ENCODE results near the gene TMEM185B. TPM values are rescaled to one million over a fixed set of nuclear protein-coding genes. Genes with fewer than 3 reads are reported as not detected.

TMEM185B gene
- total RNA-seq, 3 donors from 2014 or later = 18.1 to 31.9 (median 26.2) TPM

DNA sequence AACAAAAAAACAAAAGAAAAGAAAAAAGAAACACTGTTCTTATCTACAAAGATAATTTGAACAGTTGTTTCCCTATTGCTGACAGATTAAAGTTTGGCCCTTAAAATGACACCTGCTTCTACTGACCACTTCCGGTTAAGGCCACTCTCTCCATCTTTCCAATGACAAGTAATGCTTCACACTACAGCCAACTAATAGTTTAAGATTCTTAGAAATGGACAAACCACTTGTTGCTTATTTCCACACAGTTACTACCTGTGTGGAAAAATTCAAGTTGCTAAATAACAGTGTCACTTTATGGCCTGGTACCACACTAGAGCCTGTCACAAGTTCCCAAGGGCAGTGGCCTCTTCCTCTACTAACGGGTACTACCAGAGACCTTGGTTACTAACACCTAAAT lies 2.4 kb downstream of the TMEM185B start:
- no peak for DNase-seq (ENCODE audit: low spot score in 2 of 2)
- Histone ChIP-seq H3K4me1 (peaks cover 0 to 10% of the 10 kb centered on the region in 2 donors), H3K27me3 (no peaks in the 10 kb centered on the region), H3K4me3 (no peak overlapping the region), H3K36me3 (no peaks in the 10 kb centered on the region), H3K9me3 (no peaks in the 10 kb centered on the region), H3K27ac (no peak overlapping the region)
- intact Hi-C loops (cut with DNase I; ENCODE audit: low total_unique reads) = no loop called here
- TF ChIP-seq, protein P1, sequence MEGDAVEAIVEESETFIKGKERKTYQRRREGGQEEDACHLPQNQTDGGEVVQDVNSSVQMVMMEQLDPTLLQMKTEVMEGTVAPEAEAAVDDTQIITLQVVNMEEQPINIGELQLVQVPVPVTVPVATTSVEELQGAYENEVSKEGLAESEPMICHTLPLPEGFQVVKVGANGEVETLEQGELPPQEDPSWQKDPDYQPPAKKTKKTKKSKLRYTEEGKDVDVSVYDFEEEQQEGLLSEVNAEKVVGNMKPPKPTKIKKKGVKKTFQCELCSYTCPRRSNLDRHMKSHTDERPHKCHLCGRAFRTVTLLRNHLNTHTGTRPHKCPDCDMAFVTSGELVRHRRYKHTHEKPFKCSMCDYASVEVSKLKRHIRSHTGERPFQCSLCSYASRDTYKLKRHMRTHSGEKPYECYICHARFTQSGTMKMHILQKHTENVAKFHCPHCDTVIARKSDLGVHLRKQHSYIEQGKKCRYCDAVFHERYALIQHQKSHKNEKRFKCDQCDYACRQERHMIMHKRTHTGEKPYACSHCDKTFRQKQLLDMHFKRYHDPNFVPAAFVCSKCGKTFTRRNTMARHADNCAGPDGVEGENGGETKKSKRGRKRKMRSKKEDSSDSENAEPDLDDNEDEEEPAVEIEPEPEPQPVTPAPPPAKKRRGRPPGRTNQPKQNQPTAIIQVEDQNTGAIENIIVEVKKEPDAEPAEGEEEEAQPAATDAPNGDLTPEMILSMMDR (IDR thresholded peaks at IDR 0.05) = no peak
- TF ChIP-seq POLR2AphosphoS5 (IDR thresholded peaks at IDR 0.05) (no peak), POLR2A (IDR thresholded peaks at IDR 0.05) (no peak)

DNA sequence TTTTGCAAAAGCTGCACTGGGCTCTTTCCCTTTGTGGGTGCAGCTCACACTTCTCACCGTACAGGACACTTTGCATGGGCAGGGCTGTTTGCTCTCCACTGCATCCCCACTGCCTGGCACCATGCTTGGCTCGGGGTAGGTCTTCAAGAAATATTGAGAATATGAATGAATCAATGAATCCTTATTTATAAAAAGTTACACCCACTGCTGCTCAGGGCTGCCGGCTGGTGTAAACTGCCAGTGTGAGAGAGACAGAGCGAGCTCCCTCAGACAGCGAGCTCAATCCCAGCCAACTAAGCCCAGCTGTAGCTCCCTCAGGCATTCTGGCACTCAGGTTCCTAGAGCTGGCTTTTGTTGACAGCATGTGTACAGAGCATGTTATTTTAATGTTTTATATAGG lies 3.4 kb downstream of the TMEM185B start:
- Histone ChIP-seq H3K27ac (no peak overlapping the region), H3K4me3 (no peak overlapping the region), H3K4me1 (peaks cover 0 to 10% of the 10 kb centered on the region in 2 donors), H3K9me3 (no peaks in the 10 kb centered on the region), H3K27me3 (no peaks in the 10 kb centered on the region), H3K36me3 (no peaks in the 10 kb centered on the region)
- TF ChIP-seq, protein P1 (IDR thresholded peaks at IDR 0.05) = no peak
- TF ChIP-seq POLR2AphosphoS5 (IDR thresholded peaks at IDR 0.05) = no peak
- intact Hi-C loops (cut with DNase I; ENCODE audit: low total_unique reads) = no loop called here
- DNase-seq (ENCODE audit: low spot score in 2 of 2) = peak in 1 of 2 donors; percentile 62

DNA sequence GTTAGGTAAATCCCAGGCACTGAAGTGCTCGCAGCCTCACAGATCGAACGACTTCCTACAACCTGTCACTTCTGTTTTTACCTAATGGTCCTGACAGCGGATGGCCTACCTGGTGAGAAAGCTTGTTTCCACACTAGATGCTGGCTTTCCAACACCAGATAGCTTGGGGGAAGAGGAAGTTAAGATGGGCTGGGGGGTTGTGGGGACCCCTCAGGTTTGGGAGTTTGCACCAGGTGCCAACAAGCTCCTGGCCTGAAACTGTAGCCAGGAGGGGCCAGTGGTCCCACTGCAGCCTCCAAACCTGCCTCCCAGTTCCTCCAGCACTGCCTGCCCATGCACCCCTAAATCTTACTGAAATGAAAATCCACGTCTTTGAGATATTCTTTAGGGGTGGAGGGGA lies 3.9 kb downstream of the TMEM185B start:
- DNase-seq (ENCODE audit: low spot score in 2 of 2) = peak in 1 of 2 donors; percentile 10
- Histone ChIP-seq H3K27ac (no peak overlapping the region), H3K4me3 (no peak overlapping the region), H3K36me3 (no peaks in the 10 kb centered on the region), H3K4me1 (peaks cover 0 to 10% of the 10 kb centered on the region in 2 donors), H3K27me3 (no peaks in the 10 kb centered on the region), H3K9me3 (no peaks in the 10 kb centered on the region)
- no peak for TF ChIP-seq POLR2AphosphoS5 (IDR thresholded peaks at IDR 0.05)
- TF ChIP-seq, protein P1 (IDR thresholded peaks at IDR 0.05) = no peak
- no peak for TF ChIP-seq POLR2A (IDR thresholded peaks at IDR 0.05)
- intact Hi-C loops (cut with DNase I; ENCODE audit: low total_unique reads) = no loop called here

DNA sequence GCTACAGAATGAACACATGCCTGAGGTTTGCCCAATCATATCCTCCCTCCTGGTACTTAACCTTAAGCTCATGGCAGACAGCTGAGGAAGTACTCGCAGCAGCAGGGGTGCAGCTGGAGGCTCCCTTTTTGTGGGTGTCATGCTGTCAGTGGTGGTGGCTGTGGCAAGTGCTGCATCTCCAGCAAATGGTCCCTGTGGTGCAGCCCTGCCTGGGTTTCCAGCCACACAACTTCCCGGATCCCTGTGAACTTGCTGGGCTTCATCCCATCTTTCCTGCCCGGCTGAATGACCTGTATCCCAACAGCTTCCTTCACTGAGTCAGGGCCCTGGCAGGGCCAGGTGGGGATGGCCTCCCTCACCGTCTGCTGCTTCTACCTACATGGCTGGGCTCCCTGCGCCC lies 5.0 kb downstream of the TMEM185B start:
- Histone ChIP-seq H3K36me3 (no peaks in the 10 kb centered on the region), H3K9me3 (no peaks in the 10 kb centered on the region), H3K4me3 (no peak overlapping the region), H3K27ac (no peak overlapping the region), H3K4me1 (peaks cover 0 to 10% of the 10 kb centered on the region in 2 donors), H3K27me3 (no peaks in the 10 kb centered on the region)
- intact Hi-C loops (cut with DNase I; ENCODE audit: low total_unique reads) = no loop called here
- TF ChIP-seq, protein P1 (IDR thresholded peaks at IDR 0.05) = no peak
- TF ChIP-seq POLR2A (IDR thresholded peaks at IDR 0.05) (no peak), POLR2AphosphoS5 (IDR thresholded peaks at IDR 0.05) (no peak)
- DNase-seq (ENCODE audit: low spot score in 2 of 2) = peak in 1 of 2 donors; percentile 25

DNA sequence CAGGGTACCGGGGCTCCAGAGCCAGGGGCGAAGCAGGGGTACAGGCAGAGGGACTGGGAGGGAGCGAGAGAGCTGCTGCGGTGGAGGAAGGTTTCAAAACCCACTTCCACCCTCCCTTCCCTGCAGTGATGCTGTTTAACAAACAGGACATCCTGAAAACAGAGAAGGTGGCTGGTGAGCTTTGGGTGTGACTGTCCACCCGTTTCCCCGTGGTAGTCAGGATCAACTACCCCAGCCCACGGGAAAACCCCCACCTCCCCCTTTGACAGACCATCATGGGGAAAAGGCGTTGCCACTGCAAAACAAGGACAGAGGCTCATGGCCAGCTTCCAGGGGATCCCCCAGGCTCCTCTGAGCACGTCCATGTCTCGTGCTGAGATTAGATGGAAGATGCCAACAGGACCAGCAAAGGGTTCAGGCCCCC lies 12.9 kb downstream of the TMEM185B start:
- no peak for TF ChIP-seq POLR2AphosphoS5 (IDR thresholded peaks at IDR 0.05)
- no peak overlapping the region for H3K27ac ChIP-seq
- no peak for DNase-seq (ENCODE audit: low spot score in 2 of 2)

More for the DNA sequence above, 12.9 kb downstream of the TMEM185B start:
- Histone ChIP-seq H3K4me3 (no peak overlapping the region), H3K36me3 (no peaks in the 10 kb centered on the region), H3K27me3 (no peaks in the 10 kb centered on the region), H3K9me3 (no peaks in the 10 kb centered on the region), H3K4me1 (no peaks in the 10 kb centered on the region)
- intact Hi-C loops (cut with DNase I; ENCODE audit: low total_unique reads) = no loop called here
